Glomerular visceral epithelial cell (primary cell): ENCODE results near the gene FAM227A.
A peak's percentile ranks its signal among the peaks of the same experiment; 100 is the strongest.
"Not testable (repeated sequence)": the region's sequence is repeated elsewhere in the genome, so short reads cannot be mapped to it uniquely, and the experiment has no call there.

Source experiments
- DNase-seq: peaks from one replicate; pipeline ENCODE4 v3.0.0-alpha.2; 2016; ENCODE audit errors: extremely low spot score

Gene FAM227A

DNA sequence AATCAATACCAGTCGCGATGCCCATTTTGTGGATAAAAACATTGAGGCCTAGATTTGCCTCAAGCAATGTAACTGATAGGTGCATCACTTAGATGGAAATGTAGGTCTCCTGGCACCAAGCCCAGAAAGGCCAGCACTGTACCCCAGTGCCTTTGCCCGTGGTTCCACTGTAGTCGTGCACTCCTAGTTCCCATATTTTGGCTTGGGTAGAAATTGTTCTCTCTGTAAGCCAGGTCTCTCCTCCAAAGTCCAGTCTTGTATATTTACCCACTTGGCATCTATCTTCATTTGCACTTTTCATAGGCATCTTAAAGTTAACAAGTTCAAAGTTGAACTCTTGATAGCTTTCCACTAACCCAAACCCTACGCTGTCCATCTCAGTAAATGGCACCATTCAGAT, 44.6 kb downstream of the FAM227A start:
- no peak for DNase-seq

DNA sequence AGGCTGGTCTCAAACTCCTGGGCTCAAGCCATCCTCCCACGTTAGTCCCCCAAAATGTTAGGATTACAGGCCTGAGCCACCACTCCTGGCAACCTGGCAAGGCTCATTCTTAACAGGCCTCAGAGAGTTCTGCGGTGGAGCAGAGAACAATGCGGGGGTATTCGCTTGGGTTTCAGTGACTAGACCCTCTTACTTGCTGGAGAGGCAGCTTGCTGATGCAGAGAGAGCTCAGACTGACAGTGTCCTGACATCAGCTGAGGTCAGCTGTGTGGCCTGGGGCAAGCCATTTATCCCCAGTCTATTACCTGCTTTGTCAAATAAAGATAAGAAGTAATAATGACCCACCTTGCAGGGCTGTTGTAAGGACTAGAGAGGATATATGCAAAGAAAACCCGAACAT, 46.0 kb downstream of the FAM227A start:
- DNase-seq, result no peak

DNA sequence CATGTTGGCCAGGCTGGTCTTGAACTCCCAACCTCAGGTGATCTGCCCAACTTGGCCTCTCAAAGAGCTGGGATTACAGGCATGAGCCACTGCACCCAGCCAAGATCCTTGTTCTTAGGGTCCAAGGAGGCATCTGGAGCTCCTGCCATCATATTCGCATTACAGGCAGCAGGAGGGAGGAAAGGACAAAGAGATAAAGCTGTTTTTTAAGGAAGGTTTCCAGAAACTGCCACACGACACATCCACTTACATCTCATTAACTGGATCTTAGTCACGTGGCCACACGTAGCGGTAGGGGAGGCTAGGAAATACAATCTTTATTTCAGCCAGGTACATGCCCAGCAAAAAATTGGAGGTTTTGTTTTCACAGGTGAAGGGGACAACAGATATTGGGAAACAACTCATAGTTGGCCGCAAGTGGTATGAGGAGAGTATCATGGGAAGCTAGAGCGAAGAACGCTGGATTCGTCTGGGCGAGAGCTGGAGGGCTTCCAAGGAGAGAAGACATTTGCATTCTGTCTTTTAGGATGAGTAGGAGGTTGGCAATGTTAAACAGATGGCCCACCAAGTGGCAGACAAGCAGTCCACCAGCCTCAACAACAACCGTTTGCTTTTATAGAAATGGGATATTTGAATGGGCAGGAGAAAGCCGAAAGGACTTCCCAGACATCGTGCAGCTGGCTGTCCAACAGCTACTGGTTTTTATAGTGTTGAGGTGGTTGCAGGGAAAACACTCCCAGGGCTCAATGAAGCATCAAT, 47.0 kb downstream of the FAM227A start:
- DNase-seq, result no peak

DNA sequence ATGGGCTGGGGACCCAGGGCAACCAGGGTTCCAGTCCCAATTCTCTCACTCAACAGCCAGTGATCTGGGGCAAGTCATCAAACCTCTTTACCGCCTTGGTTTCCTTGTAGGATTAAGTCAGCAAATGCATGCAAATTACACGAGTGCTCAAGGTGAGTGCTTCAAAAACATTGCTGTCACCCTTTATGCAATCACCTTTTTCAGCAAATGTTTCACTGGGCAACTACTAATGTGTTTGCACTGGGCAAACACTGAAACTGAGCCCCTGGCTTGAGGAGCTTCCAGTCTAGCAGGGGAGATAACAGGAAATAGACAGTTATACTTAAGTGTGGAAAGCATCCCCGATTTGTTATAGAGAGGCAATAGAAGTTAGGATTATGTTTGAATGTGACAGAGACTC, 48.5 kb downstream of the FAM227A start:
- DNase-seq, result no peak

DNA sequence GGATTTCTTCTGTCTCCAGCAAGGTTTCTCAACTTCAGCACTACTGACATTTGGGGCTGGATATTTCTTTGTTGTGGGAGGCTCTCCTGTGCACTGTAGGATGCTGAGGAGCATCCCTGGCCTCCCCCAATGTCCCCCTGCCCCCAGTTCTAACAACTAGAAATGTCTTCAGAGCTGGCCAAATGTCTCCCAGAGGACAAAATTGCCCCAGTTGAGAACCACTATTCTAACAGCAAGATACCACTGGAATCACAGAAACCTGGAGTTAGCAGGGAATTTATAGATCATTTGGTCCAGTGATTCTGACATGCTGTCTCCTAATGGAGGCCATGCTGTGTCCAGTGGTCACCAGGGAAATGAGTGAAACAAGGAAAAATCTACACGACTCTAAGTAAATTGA, 54.0 kb downstream of the FAM227A start:
- no peak for DNase-seq

DNA sequence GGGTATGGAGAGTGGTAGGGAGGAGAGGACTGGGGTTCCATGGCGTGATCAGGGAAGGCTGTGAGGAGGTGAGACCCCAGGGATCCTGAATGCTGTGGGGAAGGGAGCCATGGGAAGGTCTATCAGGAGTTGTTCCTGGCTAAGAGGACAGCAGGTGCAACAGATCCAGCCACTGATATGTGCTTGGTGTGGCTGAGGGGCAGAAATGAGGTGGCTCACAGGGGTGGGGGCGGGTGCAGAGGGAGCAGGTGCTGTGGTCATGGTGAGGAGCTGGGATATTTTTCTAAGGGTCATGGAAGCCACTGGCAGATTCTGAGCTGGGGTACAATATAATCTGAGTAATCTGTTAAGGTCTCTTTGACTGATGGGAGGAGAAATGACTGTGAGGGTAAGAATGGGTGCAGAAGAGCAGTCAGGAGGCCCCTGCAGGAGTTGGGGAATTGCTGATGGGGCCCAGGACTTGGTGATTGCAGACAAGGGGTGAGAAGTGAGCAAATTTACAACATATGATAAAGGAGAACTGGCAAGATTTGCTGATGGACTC, 54.9 kb downstream of the FAM227A start:
- no peak for DNase-seq

DNA sequence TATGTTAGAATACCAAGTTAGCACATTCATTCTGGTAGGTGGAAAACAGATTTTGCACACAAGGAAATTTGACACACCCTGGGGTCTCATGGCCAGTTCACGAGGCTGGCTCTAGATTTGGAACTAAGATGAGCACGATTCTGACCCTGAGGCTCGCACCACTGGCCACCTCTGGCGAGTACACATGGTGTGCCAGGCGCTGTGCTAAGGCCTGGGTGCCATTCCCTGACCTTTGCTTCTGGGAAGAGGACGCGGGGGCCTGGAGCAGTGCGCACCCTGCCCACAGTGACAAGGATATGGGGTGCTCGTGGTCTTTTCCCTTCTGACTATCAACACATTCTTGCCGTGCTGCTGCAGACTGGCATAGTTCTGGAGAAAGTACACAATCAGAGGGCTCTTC, 56.7 kb downstream of the FAM227A start:
- DNase-seq, result no peak

DNA sequence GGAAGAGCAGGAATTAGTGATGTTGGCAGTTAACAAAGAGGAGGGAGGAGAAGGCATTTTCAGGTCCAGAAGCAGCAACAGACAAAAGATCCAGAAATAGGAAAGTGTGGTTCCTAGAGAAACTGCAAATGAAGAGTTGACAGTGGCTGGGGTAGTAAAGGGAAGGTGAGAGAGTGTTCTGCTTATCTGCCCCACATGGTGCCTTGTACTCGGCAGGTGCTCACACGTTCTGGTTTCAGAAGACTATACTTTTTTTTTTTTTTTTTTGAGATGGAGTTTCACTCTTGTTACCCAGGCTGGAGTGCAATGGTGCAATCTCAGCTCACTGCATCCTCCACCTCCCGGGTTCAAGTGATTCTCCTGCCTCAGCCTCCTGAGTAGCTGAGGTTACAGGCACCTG, 73.3 kb downstream of the FAM227A start:
- not testable (repeated sequence) for DNase-seq

DNA sequence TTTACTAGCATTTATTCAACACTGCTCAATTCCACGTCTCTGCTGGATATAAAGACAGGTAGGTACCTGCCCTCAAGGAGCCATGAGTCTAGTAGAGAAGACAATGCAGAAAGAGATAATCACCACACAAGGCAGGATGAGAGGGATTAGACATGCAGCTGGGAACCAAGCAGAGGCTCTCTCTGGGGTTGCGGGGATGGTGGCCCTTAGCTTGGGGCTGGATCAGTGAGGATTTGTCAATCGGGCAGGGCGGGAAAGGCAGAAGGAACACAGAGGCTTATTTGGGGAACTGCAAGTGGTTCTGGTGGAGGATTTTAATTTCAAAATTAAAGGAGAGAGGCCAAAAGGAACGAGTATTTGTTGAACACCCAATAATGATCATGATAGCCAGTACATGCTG, 77.7 kb downstream of the FAM227A start:
- DNase-seq, result no peak

DNA sequence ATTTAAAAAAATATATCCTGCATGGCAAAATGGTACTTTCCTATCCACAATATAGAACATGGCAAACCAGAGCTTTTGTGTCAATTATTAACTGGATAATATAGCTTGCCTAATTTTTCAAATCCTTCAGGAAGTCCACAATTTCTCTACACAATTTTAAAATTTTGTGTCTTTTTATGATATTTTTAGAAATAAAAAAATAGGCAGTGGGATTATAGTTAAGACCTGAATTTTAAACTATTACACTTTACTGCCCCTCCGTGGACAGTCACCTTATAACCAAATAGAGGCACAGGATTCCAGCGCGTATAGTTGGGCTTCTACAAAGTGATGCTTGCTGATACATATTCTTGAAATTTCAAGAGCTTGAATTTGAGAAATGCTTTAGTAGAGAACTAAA, 84.1 kb downstream of the FAM227A start:
- DNase-seq, result peak; percentile 55

DNA sequence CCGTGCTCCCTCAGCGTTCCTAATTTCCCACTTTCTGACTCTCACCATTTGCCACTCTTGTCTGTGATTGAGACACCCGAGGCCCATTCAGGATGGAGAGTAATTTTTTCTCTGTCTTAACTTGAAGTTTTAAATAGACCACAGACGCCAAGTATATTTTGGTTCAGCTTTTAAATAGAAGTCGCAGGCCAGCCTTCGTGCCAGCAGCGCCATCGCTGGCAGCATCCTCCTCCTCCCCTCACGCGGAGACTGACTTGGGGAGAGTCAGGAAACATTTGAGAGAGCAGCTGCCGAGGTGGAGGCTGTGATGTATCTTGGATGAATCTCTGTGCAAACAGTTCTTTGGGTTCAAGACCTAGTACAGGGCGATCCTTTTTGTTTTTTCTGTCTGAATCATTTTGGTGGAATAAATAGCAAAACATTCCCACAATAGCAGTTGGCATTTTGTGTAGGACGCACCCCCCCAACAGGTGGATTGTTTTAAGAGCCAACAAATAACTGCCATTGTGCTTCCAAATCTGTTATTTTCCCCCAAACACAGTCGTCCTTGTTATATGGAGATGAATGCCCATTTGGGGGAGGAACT, 85.3 kb downstream of the FAM227A start:
- no peak for DNase-seq

DNA sequence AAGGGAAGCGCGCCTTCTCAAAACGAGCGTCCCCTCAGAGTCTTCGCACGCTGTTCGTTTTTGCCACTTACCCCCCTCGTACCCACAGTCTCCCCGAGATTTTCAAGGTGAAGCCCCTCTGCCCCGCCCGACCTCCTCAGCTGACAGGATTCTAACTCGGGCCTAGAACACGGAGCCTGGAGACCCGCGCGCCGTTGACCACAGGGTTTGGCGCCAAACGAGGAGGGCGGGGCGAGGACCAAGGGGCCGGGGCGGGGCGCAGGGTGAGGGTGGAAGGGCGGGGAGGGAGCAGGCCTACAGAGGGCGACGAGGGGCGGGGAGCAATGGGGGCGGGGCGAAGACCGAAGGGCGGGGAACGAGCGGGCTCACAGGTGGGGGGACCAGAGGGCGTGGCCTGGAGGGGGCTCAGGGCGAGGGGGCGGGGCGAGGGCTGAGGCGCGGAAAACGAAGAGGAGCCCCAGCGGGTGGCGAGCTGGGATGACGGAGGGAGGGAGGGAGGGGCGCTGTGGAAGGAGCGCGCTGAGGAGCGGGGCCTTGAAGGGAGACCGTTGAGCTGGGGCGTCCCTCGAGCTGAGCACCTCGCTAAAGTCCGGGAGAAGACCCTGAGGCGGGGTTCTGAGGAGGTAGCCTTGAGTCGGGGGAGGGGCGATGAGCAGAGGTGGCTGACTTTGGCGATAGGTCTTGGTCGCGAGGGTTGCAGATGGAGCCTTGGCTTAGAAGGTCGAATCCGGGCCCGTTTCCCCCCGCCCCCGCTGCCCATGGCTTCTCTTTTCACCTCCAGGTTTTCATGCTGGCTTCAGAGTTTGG, 86.0 kb downstream of the FAM227A start, which contains the start of gene DMC1:
Gene DMC1, minus strand, starts transcription at position 212 of the 807 bp plus-strand sequence. CDS start 1,927 bp downstream, outside the sequence.
- peak; percentile 95 for DNase-seq

DNA sequence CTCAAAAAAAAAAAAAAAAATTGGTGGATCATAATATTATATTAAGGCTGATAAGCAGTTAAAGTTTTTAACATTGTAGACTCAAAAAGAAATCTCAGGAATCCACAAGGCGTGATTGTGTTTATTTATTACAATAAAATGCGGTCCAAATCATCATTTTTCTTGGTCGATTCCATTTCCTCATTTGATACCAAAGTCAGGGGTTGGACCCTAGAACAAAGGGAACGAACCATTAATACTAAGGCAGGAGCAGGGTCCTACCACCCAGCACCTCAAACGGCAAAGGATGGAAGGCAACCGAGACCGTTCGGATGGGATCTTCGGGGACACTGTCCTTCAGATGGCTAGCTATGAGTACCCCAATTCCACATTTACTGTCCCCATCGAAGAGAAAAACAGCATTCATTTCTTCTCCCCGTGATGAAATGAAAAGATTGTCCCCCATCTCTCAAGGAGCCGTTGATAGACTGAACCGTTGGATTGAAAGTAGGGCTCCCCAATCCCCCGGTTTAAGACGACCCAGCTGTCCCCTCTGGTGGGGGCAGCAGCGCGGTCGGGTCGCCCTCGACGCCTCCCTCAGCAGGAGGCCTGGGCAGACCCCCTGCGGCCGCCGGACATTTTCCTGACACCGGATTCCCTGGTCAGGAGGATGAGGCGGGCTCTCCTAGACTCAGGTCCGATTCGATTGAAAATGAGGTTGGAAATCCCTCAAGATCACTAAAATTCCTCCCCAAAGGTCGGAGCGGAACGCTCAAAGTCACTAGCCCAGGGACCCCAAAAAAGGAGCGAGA, 86.8 kb downstream of the FAM227A start:
- DNase-seq, result no peak

DNA sequence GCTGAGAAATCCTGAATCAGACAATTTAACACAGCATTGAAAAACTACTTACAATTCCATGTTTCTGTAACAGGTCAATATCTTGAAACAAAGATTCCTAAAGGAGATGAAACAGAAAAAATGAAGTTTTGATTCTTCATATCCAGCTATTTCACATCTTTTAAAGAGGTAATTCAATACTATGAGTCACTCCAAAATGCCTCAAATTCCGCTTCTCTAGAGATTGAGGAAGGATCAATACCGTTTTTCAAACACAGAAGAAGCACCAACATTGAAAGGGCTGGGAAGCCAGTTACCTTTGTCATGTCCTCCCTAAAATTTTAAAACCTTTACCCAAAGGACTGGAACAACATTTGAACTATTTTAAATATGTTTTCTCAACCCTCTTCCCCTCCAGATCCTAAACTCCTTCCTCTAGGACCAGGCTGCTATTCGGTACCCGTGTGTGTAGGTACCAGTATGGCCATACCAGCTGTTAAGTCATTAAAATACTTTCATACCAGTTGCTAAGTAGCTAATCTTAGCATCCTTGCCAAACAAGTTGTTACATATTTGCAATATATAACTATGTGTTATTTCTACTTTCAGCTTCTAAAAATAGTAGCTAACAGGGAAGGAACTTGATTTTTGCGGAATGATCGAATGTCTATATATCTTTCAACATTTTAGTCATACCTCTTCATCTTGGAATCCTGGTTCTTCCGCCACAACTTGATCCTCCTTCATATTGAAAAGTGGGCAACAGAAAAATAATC, 88.5 kb downstream of the FAM227A start:
- DNase-seq, result no peak

DNA sequence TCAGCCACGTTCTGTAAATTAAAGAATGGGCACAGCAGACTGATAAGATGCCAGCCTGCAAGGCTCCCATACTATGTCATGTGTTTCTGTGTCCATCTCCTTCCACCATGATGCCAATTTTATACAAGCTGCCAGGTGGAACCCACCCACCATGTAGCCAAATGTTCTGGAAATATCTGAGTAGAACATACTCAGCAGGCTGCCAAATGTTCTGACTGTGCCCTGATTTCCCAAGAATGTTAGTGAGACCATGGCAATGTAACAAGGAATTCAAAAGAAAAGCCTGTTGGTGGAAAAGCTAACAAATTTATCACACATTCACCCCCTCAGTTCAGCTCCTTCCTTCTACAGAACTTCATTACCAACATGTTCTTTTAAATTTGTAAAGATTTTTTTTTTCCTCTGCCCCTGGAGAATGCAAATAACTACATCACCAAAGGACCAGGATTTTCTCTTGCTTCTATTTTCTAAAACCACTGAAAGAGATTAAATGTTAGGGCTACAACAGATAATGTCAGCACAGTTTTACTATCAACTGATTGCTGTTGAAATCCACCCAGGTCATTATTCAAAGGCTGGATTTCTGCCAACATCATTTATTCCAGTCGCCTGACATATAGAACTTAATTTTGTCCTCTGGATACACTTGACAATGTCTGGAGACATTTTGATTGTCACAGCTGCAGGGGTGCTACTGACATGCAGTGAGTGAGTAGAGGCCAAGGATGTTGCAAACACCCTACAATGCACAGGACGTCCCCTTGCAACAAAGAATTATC, 89.3 kb downstream of the FAM227A start:
- no peak for DNase-seq

DNA sequence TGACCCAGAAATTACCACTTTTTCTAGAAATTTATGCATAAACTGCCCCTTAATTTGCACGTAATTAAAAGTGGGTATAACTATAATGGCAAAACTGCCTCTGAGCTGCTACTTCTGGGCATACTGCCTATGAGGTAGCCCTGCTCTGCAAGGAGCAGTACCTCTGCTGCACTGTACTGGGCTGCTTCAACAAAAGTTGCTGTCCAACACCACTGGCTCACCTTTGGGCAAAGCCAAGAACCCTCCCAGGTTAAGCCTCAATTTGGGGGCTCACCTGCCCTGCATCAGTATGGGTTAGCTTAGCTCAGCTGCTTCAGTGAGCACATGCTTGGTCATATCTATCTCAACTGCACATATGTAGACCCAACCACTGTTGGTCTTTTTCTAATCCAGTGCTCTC, 90.8 kb downstream of the FAM227A start:
- DNase-seq, result no peak

DNA sequence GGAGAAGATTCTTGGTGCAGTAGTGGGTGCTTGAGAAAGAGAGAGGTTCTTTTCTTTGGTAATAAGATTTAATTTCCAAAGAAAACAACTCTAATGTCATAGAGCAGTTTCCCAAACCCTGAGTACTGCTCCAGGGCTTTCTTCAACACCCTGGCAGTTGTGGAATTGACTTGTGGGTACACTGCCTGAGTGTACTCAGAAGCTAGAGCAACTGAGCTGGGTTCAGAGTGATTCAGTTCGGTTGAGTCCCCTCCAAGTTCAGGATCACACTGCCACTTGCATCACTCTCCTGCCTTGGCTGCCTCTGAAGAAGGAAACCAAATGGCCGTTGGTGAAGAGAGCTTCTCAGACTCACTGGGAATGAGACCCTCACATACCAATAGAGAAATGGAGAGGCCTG, 91.5 kb downstream of the FAM227A start:
- no peak for DNase-seq

DNA sequence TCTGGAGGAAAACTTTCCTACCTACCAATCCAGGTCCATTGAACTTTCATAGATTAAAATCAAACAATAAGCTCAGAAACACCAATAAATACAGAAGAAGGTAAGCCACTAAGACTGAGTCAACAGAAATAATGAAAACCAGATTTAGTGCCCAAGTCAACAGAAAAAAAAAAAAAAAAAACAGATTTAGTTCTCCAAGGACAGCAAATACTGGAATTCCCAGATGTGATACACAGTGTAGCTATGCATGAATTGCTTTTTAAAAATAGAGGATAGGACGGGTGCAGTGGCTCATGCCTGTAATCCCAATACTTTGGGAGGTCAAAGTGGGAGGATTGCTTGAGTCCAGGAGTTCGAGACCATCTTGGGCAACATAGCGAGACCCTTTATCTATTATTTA, 101.9 kb downstream of the FAM227A start:
- no peak for DNase-seq

DNA sequence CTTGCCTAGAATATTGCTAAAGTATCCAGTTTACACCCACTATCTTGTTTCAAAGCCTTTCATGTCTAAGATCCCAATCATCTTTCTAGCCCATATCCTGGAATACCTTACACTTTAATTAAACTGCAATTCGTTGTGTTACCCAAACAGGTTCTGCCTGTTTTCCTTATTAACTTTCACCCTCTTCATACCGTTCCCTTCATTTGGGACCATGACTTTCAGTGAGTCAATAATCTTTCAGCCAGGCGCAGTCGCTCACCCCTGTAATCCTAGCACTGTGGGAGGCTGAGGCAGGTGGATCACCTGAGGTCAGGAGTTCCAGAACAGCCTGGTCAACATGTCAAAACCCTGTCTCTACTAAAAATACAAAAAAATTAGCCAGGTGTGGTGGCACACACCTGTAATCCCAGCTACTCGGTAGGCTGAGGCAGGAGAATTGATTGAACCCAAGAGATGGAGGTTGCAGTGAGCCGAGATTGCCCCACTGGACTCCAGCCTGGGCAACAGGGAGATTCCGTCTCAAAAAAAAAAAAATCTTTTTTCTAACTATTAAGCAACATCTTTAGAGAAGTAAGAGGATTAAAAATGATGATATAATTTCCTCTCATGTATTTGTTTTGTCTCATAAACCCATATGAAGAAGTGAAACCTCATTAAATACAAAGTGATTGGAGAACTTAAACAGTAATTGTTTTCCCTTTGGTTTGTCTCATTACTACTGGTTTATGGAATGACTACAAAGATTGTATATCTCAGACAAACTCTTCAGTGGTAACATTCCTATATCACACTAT, 106.9 kb downstream of the FAM227A start:
- no peak for DNase-seq
